Kidney (tissue), 14 donors: Measurements from ENCODE around the gene PMCH. TPM values are rescaled to one million over a fixed set of nuclear protein-coding genes. Genes with fewer than 3 reads are reported as not detected.

Source experiments
- DNase-seq, 5 donors: peaks; one replicate each; pipeline ENCODE4 v3.0.0-alpha.2; 2013 to 2020
- FAIRE-seq: peaks from 2 replicates; lab custom pipeline; 2012; peaks lifted over from hg19 to GRCh38; lab: Jason Lieb, UNC
- H3K27ac ChIP-seq, 2 donors: one replicate each; pipeline ENCODE4 v1.7.0; 2013; ENCODE audit warnings: low read depth in 2 of 2, low read length in 2 of 2, inconsistent platforms in 1 of 2
- H3K27me3 ChIP-seq: one replicate; pipeline ENCODE4 v1.7.1; 2013; ENCODE audit warnings: low read length, inconsistent platforms; ENCODE audit not compliant: control insufficient read depth, insufficient read depth
- H3K36me3 ChIP-seq, 3 donors: one replicate each; pipeline versions ENCODE4 v1.7.0 to v1.7.1; 2013; ENCODE audit warnings: low read length in 3 of 3, control low read depth in 1 of 3, inconsistent platforms in 1 of 3; ENCODE audit not compliant: insufficient read depth in 3 of 3, control insufficient read depth in 2 of 3
- H3K4me1 ChIP-seq, 3 donors: one replicate each; pipeline versions ENCODE4 v1.7.0 to v1.7.1; 2013; ENCODE audit warnings: low read length in 3 of 3, inconsistent platforms in 1 of 3, low read depth in 1 of 3; ENCODE audit not compliant: control insufficient read depth in 2 of 3, insufficient read depth in 2 of 3
- H3K4me3 ChIP-seq, 3 donors: one replicate each; pipeline versions ENCODE4 v1.7.0 to v1.8.1; 2013; ENCODE audit warnings: low read length in 3 of 3, control low read depth in 1 of 3, inconsistent platforms in 1 of 3
- H3K9ac ChIP-seq, 3 donors: one replicate each; pipeline versions ENCODE4 v1.7.0 to v1.7.1; 2013; ENCODE audit warnings: low read length in 3 of 3, control low read depth in 1 of 3, inconsistent platforms in 1 of 3
- H3K9me3 ChIP-seq, 3 donors: one replicate each; pipeline versions ENCODE4 v1.7.0 to v1.7.1; 2013; ENCODE audit warnings: low read length in 3 of 3, control low read depth in 1 of 3, inconsistent platforms in 1 of 3; ENCODE audit not compliant: control insufficient read depth in 2 of 3, insufficient read depth in 1 of 3
- CTCF ChIP-seq: IDR thresholded peaks from 3 replicates; pipeline ENCODE4 v1.5.1; 2012; ENCODE audit warnings: mild to moderate bottlenecking, moderate library complexity, borderline replicate concordance; ENCODE audit not compliant: insufficient read depth; ENCODE audit errors: extremely low read depth
- intact Hi-C: fragments of 100-400 bp; cut with DNase I; formaldehyde crosslinking; loops from one replicate; pipeline ENCODE4 v1.11.1; 2022
- polyA plus RNA-seq: library from polyadenylated mRNA; stranded (reverse); fragments of 350-450 nt; fragmentation: Illumina TruSeq; extraction: RNeasy Lipid Tissue Mini Kit (QIAGEN cat#74804); gene quantifications from one replicate; pipeline ENCODE4 v1.2.3, GENCODE V29; 2014; ENCODE audit warnings: low read depth, low replicate concordance; ENCODE audit not compliant: insufficient read depth
- total RNA-seq: library from RNA; stranded (reverse); fragmentation: NEBNext Ultra II Directional; extraction: Animal tissue kit (Norgen Biotek cat#: 25700); gene quantifications from one replicate; pipeline ENCODE4 v1.2.1, GENCODE V29; 2021
- donor health status: control.
- donor health status: control.
- donor health status: control.
- donor health status: control.
- donor health status: control.
- donor health status: DM: yes; HTN: yes; CAD: no.
- donor health status: Normal renal cell carcinoma (clear cell type).

The PMCH gene
- total and polyA plus RNA-seq, 2 donors from 2014 or later: not detected

DNA sequence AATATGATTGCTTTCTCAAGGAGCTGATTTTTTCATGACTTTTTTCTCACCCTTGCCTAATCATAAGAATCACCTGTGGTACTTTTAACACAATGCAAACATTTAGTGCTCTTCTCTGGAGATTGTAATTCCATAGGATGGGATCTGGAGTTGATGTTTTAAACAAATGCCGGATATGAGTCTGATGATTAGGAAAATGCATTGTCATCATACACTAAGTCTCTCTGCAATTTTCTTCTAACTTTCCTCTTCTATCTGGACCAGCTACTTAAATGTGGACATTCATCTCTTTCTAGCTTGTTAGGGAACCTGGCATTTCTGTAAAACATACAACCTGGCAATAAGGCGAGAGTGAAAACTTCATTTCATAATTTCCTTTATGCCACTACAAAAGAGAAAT lies 23.5 kb downstream of the PMCH start:
- Histone ChIP-seq H3K9ac (no peak overlapping the region), H3K27ac (no peak overlapping the region), H3K36me3 (no peaks in the 10 kb centered on the region), H3K4me1 (no peaks in the 10 kb centered on the region), H3K9me3 (no peaks in the 10 kb centered on the region), H3K4me3 (no peak overlapping the region), H3K27me3 (no peaks in the 10 kb centered on the region)
- TF ChIP-seq CTCF: no peak
- DNase-seq: no peak
- no peak for FAIRE-seq
- intact Hi-C loops: no loop called here

DNA sequence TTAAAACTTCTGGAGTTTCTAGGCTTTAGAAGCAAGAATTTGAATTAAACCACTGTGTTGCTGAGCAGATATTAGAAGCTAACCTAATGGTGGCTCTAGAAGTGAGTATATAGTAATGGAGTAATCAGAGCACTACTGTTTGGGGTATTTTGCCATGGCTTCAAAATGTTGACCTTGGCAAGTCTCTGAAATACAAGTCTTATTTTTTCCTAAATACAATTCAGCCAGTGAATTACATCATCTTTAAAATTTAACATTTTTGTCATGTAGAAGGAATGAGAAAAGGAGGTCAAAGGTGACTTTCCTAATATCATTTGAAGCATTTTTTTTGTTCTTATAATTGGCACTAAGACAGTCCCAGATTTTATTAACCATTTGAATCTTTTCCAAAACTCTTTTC lies 25.2 kb downstream of the PMCH start:
- TF ChIP-seq CTCF: no peak
- DNase-seq: peak in 1 of 5 donors; percentile 1
- Histone ChIP-seq H3K36me3 (no peaks in the 10 kb centered on the region), H3K27me3 (no peaks in the 10 kb centered on the region), H3K4me1 (no peaks in the 10 kb centered on the region), H3K4me3 (no peak overlapping the region), H3K9ac (no peak overlapping the region), H3K9me3 (no peaks in the 10 kb centered on the region), H3K27ac (no peak overlapping the region)
- intact Hi-C loops: no loop called here
- FAIRE-seq: no peak

DNA sequence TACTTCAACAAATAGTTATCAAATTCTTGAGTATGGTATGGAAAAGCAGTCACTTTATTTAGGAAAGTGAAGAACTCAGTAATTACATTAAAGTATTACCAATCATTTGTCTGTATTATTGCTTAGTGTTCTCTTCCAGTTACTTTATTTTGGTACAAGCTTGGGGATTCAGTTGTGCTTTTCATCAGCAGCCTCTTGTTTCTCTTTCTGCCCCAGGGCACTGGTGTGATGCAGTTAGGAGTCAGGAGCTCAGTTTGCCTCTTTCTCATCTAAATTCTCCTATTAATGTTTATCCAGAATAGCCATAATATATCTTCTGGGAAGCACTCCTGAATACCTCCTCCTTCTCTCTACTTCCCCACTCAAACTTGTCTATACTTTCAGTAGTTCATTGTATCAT lies 25.7 kb downstream of the PMCH start:
- H3K36me3 ChIP-seq: no peaks in the 10 kb centered on the region
- no peaks in the 10 kb centered on the region for H3K4me1 ChIP-seq
- no peak for FAIRE-seq
- H3K4me3 ChIP-seq: no peak overlapping the region
- no peak overlapping the region for H3K9ac ChIP-seq
- DNase-seq: no peak
- no peaks in the 10 kb centered on the region for H3K27me3 ChIP-seq
- no peaks in the 10 kb centered on the region for H3K9me3 ChIP-seq
- intact Hi-C loops: no loop called here
- TF ChIP-seq CTCF: no peak
- H3K27ac ChIP-seq: no peak overlapping the region

DNA sequence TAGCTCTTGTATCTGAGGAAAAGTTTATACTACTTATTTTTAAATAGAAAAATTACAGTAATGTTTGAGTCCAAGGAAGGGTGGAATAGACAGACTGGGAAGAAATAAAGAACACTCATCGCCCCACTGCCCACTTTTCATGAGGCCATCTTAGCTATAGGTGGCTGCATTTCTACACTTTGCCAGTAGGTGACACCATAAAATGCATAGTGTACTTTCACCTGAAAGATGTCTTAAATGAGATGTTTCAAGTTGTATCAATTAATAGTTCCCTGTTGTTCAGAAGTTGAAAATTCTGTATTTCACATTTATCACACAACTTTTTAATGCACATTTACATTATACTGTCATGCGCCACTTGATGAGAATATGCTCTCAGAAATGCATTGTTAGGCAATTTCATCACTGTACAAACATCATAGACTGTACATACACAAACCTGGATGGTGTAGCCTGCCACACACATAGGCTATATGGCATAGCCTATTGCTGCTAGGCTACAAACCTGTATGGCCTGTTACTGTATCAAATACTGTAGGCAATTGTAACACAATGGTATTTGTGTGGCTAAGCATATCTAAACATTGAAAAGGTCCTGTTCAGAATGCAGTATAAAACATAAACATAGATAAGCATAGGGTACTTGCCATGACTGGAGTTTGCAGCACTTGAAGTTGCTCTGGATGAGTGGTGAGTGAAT lies 27.6 kb downstream of the PMCH start:
- no peaks in the 10 kb centered on the region for H3K36me3 ChIP-seq
- intact Hi-C loops: no loop called here
- peak in 2 of 5 donors; percentile 43 to 58 for DNase-seq
- no peak for FAIRE-seq
- H3K4me3 ChIP-seq: no peak overlapping the region
- no peak overlapping the region for H3K27ac ChIP-seq
- no peaks in the 10 kb centered on the region for H3K9me3 ChIP-seq
- H3K9ac ChIP-seq: no peak overlapping the region
- no peaks in the 10 kb centered on the region for H3K27me3 ChIP-seq
- TF ChIP-seq CTCF: peak; percentile 59
- no peaks in the 10 kb centered on the region for H3K4me1 ChIP-seq
